CD4-positive, alpha-beta memory T cell (primary cell): ENCODE data around the gene MYLK3. TPM values are rescaled to one million over a fixed set of nuclear protein-coding genes. Genes with fewer than 3 reads are reported as not detected.
"Not testable (repeated sequence)": the region's sequence is repeated elsewhere in the genome, so short reads cannot be mapped to it uniquely, and the experiment has no call there.

ENCODE experiments used
- CTCF ChIA-PET: fragments of 350-600 bp; sonication (Branson Sonifier 250); formaldehyde crosslinking; loops from one replicate; lab custom pipeline; 2021; ENCODE audit warnings: inconsistent platforms; ENCODE audit not compliant: partially characterized antibody; lab: Charles Lee
- POLR2A ChIA-PET: fragments of 350-600 bp; sonication (Branson Sonifier 250); formaldehyde crosslinking; loops from one replicate; lab custom pipeline; 2021; ENCODE audit not compliant: partially characterized antibody; lab: Charles Lee
- DNase-seq, 5 donors: peaks; one replicate each; pipeline versions ENCODE4 v3.0.0 to v3.0.0-alpha.2; 2020 to 2022; ENCODE audit warnings: mixed read lengths in 1 of 5
- H3K27ac ChIP-seq: one replicate; pipeline ENCODE4 v1.7.0; 2013; ENCODE audit warnings: low read depth, low read length
- H3K27me3 ChIP-seq: 2 replicates; pipeline ENCODE4 v1.7.0; 2013; ENCODE audit warnings: mild to moderate bottlenecking, low read length, moderate library complexity; ENCODE audit not compliant: insufficient read depth
- H3K36me3 ChIP-seq: 2 replicates; pipeline ENCODE4 v1.7.0; 2013; ENCODE audit warnings: mild to moderate bottlenecking, low read length, moderate library complexity; ENCODE audit not compliant: insufficient read depth
- H3K4me1 ChIP-seq: 2 replicates; pipeline ENCODE4 v1.7.0; 2013; ENCODE audit warnings: mild to moderate bottlenecking, low read length, moderate library complexity; ENCODE audit not compliant: insufficient read depth
- H3K4me3 ChIP-seq, 2 donors: one replicate each; pipeline ENCODE4 v1.7.0; 2013; ENCODE audit warnings: low read length in 2 of 2, mild to moderate bottlenecking in 1 of 2
- H3K9me3 ChIP-seq, 2 donors: one replicate each; pipeline ENCODE4 v1.7.0; 2013; ENCODE audit warnings: low read length in 2 of 2, control low read depth in 1 of 2; ENCODE audit not compliant: control insufficient read depth in 1 of 2
- H3K27ac Mint-ChIP-seq, 7 donors: one replicate each; pipeline ENCODE4 v1.8.0; 2020 to 2021; ENCODE audit warnings: mixed read lengths in 7 of 7, mild to moderate bottlenecking in 6 of 7, inconsistent platforms in 3 of 7, moderate library complexity in 3 of 7
- H3K27me3 Mint-ChIP-seq, 2 donors: one replicate each; pipeline ENCODE4 v1.8.0; 2020 to 2021; ENCODE audit warnings: mixed read lengths in 2 of 2
- H3K36me3 Mint-ChIP-seq, 2 donors: one replicate each; pipeline ENCODE4 v1.8.0; 2020 to 2021; ENCODE audit warnings: mixed read lengths in 2 of 2, inconsistent platforms in 1 of 2, mild to moderate bottlenecking in 1 of 2
- H3K4me1 Mint-ChIP-seq, 4 donors: one replicate each; pipeline ENCODE4 v1.8.0; 2020 to 2021; ENCODE audit warnings: mixed read lengths in 4 of 4, mild to moderate bottlenecking in 1 of 4
- H3K4me3 Mint-ChIP-seq, 8 donors: one replicate each; pipeline ENCODE4 v1.8.0; 2020 to 2021; ENCODE audit warnings: mixed read lengths in 8 of 8, mild to moderate bottlenecking in 7 of 8, moderate library complexity in 6 of 8, inconsistent platforms in 3 of 8
- H3K9me3 Mint-ChIP-seq, 8 donors: one replicate each; pipeline ENCODE4 v1.8.0; 2020 to 2021; ENCODE audit warnings: mixed read lengths in 8 of 8, mild to moderate bottlenecking in 5 of 8, inconsistent platforms in 3 of 8, moderate library complexity in 1 of 8
- intact Hi-C: fragments of 100-400 bp; cut with micrococcal nuclease; formaldehyde crosslinking; loops from one replicate; pipeline ENCODE4 v1.15.1; 2023
- polyA plus RNA-seq, 2 donors: library from polyadenylated mRNA; unstranded; fragments of 300-500 nt; fragmentation: Illumina TruSeq; gene quantifications; one replicate each; pipeline ENCODE4 v1.2.3, GENCODE V29; 2021
- total RNA-seq, 2 experiments: library from RNA; stranded (reverse); gene quantifications; one replicate each; pipeline ENCODE4 v1.2.3, GENCODE V29; 2021

Gene MYLK3
- total and polyA plus RNA-seq, 4 experiments from 2014 or later: 0.32 TPM; not detected in 3

DNA sequence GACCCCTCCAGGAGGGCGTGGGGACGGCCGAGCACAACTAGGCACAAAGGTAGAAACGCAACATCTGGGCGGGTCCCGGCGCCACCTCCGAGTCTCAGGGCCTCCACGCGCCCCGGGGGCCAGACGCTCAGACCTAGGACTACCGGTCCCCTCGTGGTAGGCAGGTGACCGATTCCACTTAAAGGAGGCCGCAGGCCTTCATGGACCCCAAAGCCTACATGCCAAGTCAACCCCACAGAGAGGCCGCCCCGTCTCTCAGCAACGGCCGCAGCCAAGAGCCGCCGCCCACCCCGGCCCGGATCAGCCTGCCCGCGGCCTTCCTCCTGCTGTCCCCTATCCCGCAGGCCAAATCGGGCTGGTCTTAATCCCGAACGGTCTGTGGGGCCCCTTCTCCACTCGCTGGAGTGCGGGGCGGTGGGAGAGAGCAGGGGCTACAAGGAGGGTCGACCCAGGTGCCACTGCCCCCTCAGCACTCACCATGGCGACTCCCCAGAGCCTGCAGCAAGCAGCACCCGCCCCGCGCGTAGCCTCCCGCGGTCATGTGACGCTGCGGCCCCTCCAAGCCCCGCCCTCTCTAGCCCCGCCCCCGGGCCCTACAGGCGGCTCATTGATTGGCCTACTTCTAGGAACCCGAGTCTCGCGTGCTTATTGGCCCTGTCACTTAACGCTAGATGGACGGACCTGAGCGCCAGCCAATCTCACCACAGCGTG is 59.3 kb downstream of the MYLK3 start, which contains the start of gene VPS35:
TSS of gene VPS35 (minus strand) at position 525 of the 711 bp plus-strand sequence. CDS start at position 480, 45 bp downstream.
- H3K27ac Mint-ChIP-seq: no peak within 1 kb of the TSS
- H3K4me1 Mint-ChIP-seq: peaks cover 32 to 42% (median 37%) of the 10 kb centered on the region in 4 donors
- POLR2A ChIA-PET: interaction anchor here (0.8 to 1.1 kb wide), 2 partner anchors 143 to 285 kb away, joined by 3 read pairs; partner anchors contain the start of gene DNAJA2

DNA sequence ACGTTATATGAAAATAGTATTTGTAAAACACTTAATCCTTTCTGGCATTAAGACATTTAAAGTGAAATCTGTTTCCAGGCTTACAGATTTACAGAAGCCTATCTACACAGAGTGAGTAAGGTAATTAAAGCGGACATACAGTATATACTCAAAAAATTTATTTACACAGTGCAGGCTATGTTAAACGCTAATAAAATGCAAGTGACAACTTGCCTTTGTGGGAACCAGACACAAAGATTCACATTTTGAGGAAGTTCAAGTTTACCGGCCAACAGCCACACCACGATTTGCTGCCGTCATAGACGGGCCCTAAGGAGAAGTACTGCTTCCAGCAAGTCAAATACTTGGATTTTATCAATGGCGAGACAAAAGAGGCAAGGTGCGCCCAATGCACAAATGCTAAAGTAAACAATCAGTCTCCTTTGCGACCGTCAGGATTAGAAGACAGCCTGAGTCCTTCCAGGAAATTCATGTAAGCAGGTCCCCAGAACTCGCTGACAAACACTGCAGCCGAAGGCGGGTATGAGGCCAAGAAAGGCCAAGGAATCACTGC is 60.0 kb downstream of the MYLK3 start:
- Mint-ChIP-seq H3K27ac (no peak overlapping the region), H3K9me3 (peaks cover 0 to 1% (median 0%) of the 10 kb centered on the region in 8 donors), H3K4me3 (no peak overlapping the region), H3K27me3 (no peaks in the 10 kb centered on the region), H3K4me1 (peaks cover 32 to 48% (median 42%) of the 10 kb centered on the region in 4 donors), H3K36me3 (peaks cover 0 to 4% of the 10 kb centered on the region in 2 donors)
- Histone ChIP-seq H3K27me3 (no peaks in the 10 kb centered on the region), H3K36me3 (no peaks in the 10 kb centered on the region), H3K9me3 (no peaks in the 10 kb centered on the region), H3K4me3 (peak overlapping the region; percentile 92 to 97), H3K27ac (peak overlapping the region; percentile 92), H3K4me1 (peaks cover 55% of the 10 kb centered on the region)
- CTCF ChIA-PET: no interaction called here
- DNase-seq: no peak
- intact Hi-C loops: loop anchor here (2.0 to 10.0 kb wide), 6 partner anchors 67 to 1923 kb away; partner anchors contain the start of genes ABCC11, ITFG1, LONP2 and N4BP1
- POLR2A ChIA-PET: no interaction called here

More for the DNA sequence above, 59.3 kb downstream of the MYLK3 start, which contains the start of gene VPS35:
- Histone ChIP-seq H3K9me3 (no peaks in the 10 kb centered on the region), H3K36me3 (no peaks in the 10 kb centered on the region), H3K4me3 (peak within 1 kb of the TSS; percentile 92 to 97), H3K27me3 (no peaks in the 10 kb centered on the region), H3K4me1 (peaks cover 55% of the 10 kb centered on the region), H3K27ac (peak within 1 kb of the TSS; percentile 92)
- no peak within 1 kb of the TSS for H3K4me3 Mint-ChIP-seq
- intact Hi-C loops: loop anchor here (1.0 to 10.0 kb wide), 11 partner anchors 68 to 1922 kb away; partner anchors contain the start of genes ABCC11, C16orf87, DNAJA2 and GPT2
- H3K9me3 Mint-ChIP-seq: peaks cover 0 to 1% (median 0%) of the 10 kb centered on the region in 8 donors
- no peaks in the 10 kb centered on the region for H3K27me3 Mint-ChIP-seq
- peaks cover 0 to 4% of the 10 kb centered on the region in 2 donors for H3K36me3 Mint-ChIP-seq
- CTCF ChIA-PET: interaction anchor here (0.6 kb wide), 1 partner anchor 295 kb away, joined by 3 read pairs; no protein-coding TSS in a partner anchor
- DNase-seq: peak; percentile 99

DNA sequence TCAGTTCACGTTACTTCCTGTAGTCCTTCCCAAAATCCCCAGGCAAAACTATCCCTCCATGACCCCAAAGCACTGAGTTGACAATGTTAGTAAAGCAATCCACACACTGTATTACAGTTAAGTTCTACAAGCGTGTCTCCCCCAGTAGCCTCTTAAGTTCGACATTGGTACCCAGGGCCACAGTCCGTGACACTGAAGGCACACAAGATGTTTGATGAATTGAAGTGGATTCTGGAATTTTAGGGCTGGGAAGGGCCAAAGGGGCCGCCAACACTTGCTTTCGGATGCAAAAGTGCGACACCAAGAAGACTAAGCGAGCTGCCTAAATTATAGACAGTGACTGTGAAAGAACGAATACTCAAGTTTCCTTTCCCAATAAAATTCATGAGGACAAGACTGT is 60.7 kb downstream of the MYLK3 start:
- peak overlapping the region in 5 of 7 donors; percentile 39 to 83 (median 49) for H3K27ac Mint-ChIP-seq
- POLR2A ChIA-PET: no interaction called here
- H3K9me3 Mint-ChIP-seq: peaks cover 0 to 1% (median 0%) of the 10 kb centered on the region in 8 donors

DNA sequence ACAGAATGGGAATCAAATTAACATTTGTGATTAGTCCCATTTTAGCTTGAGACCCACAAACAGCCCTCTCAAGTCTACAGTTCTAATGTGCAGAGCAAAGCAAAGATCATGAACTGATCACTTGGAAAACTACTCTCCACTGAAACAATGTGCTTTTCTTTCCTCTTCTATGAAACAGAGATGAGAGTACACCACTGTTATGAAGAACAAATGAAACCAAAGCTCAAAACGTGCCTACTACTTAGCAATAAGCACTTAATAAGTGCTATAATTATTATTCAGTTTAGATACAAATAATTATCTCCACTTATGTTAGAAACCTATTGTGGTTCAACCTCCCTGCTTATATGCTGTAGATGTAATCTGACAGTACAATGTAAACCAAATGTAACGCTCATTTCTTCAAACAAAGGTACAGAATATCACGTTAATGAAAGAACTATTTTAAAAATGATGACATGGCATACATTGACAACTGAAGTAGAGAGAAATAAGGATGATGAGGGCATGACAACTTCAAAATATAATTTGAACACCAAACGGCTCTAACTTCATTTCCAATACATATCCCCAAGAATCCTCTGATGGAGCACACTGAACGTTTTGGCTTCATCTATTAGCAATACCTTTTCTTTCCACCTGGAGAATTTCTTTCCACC is 61.2 kb downstream of the MYLK3 start:
- POLR2A ChIA-PET: interaction anchor here (0.6 kb wide), 1 partner anchor 65 kb away, joined by 3 read pairs; no protein-coding TSS in a partner anchor

More for the DNA sequence above, 60.7 kb downstream of the MYLK3 start:
- no peaks in the 10 kb centered on the region for H3K27me3 Mint-ChIP-seq
- intact Hi-C loops: loop anchor here (5.0 to 10.0 kb wide), 3 partner anchors 455 to 1697 kb away; partner anchors contain the start of genes ABCC11, LONP2, NETO2 and SIAH1
- CTCF ChIA-PET: no interaction called here
- H3K36me3 Mint-ChIP-seq: peaks cover 0 to 5% of the 10 kb centered on the region in 2 donors
- Histone ChIP-seq H3K27ac (no peak overlapping the region), H3K4me1 (peaks cover 55% of the 10 kb centered on the region), H3K27me3 (no peaks in the 10 kb centered on the region), H3K4me3 (no peak overlapping the region), H3K9me3 (no peaks in the 10 kb centered on the region), H3K36me3 (no peaks in the 10 kb centered on the region)
- peaks cover 34 to 52% (median 44%) of the 10 kb centered on the region in 4 donors for H3K4me1 Mint-ChIP-seq
- DNase-seq: no peak
- H3K4me3 Mint-ChIP-seq: no peak overlapping the region

DNA sequence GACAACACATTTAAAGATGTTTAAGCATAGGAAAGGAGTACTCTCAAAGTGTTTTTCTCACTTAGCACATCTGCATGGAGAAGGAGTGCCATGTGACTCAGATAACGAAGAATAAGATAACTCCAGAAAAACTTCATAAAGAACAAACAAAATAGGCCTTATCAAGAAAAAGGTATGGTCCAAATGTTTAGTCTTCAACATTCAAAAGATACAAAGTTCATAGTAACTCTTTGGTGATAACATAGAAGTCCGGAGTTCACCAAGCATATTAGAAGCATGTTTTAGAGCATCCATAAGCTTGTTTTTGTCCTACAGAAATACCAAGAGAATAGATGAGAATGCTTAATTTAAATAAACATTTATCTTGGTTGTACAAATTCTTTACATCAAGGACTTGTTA is 66.3 kb downstream of the MYLK3 start:
- intact Hi-C loops: loop anchor here (10.0 kb wide), 2 partner anchors 1563 to 1703 kb away; partner anchors contain the start of genes ABCC11, LONP2 and SIAH1
- H3K27me3 ChIP-seq, CTCF ChIA-PET, H3K27me3 Mint-ChIP-seq, DNase-seq, H3K9me3 Mint-ChIP-seq, H3K9me3 ChIP-seq, H3K27ac ChIP-seq, H3K4me3 ChIP-seq, H3K4me3 Mint-ChIP-seq: not testable (repeated sequence)
- Histone ChIP-seq H3K36me3 (peaks cover 21% of the 10 kb centered on the region), H3K4me1 (peaks cover 24% of the 10 kb centered on the region)
- peaks cover 18 to 40% (median 29%) of the 10 kb centered on the region in 4 donors for H3K4me1 Mint-ChIP-seq
- H3K36me3 Mint-ChIP-seq: peaks cover 27 to 45% of the 10 kb centered on the region in 2 donors
- POLR2A ChIA-PET: interaction anchor here (0.7 kb wide), 1 partner anchor 40 kb away, joined by 3 read pairs; no protein-coding TSS in a partner anchor
- H3K27ac Mint-ChIP-seq: peak overlapping the region in 1 of 7 donors; percentile 61

More for the DNA sequence above, 61.2 kb downstream of the MYLK3 start:
- Mint-ChIP-seq H3K36me3 (peaks cover 0 to 10% of the 10 kb centered on the region in 2 donors), H3K4me3 (peak overlapping the region in 3 of 8 donors; percentile 11 to 51 (median 12)), H3K27ac (peak overlapping the region in 5 of 7 donors; percentile 39 to 83 (median 49)), H3K27me3 (no peaks in the 10 kb centered on the region), H3K4me1 (peaks cover 35 to 57% (median 46%) of the 10 kb centered on the region in 4 donors), H3K9me3 (peaks cover 0 to 1% (median 0%) of the 10 kb centered on the region in 8 donors)
- Histone ChIP-seq H3K4me1 (peaks cover 55% of the 10 kb centered on the region), H3K27ac (no peak overlapping the region), H3K36me3 (no peaks in the 10 kb centered on the region), H3K9me3 (no peaks in the 10 kb centered on the region), H3K4me3 (no peak overlapping the region), H3K27me3 (no peaks in the 10 kb centered on the region)
- CTCF ChIA-PET: interaction anchor here (1.4 kb wide), 1 partner anchor 14 kb away, joined by 4 read pairs; no protein-coding TSS in a partner anchor
- intact Hi-C loops: loop anchor here (5.0 to 10.0 kb wide), 3 partner anchors 455 to 1698 kb away; partner anchors contain the start of genes ABCC11, LONP2, NETO2 and SIAH1
- no peak for DNase-seq

DNA sequence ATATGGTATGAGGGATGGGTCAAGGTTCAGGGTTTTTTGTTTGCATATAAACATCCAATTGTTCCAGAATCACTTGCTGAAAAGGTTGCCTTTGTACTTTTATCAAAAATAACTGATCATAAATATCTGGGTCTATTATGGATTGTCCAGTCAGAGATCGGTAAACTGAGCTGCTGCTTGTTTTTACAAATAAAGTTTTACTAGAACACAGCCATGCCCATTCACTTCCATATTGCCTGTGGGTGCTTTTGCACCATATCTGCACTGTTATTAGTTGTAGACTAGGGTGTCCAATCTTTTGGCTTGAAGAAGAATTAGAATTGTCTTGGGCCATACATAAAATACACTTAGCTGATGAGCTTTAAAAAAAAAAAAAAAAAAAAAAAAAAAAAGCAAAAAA is 70.2 kb downstream of the MYLK3 start:
- H3K27me3 Mint-ChIP-seq, H3K9me3 ChIP-seq, H3K4me3 Mint-ChIP-seq, H3K27ac ChIP-seq, H3K9me3 Mint-ChIP-seq, H3K4me1 ChIP-seq, intact Hi-C loops, H3K27ac Mint-ChIP-seq, H3K27me3 ChIP-seq, H3K4me3 ChIP-seq, DNase-seq, H3K4me1 Mint-ChIP-seq: not testable (repeated sequence)
- CTCF ChIA-PET: interaction anchor here (1.8 kb wide), 2 partner anchors 235 to 252 kb away, joined by 3 to 7 read pairs; no protein-coding TSS in a partner anchor
- peaks cover 50 to 71% of the 10 kb centered on the region in 2 donors for H3K36me3 Mint-ChIP-seq
- H3K36me3 ChIP-seq: peaks cover 33% of the 10 kb centered on the region
- POLR2A ChIA-PET: interaction anchor here (0.7 kb wide), 1 partner anchor 8 kb away, joined by 4 read pairs; no protein-coding TSS in a partner anchor
